Naive B cell (primary cell): ENCODE measurements around the gene FASN. TPM values are rescaled to one million over a fixed set of nuclear protein-coding genes. Genes with fewer than 3 reads are reported as not detected.

Source experiments
- ATAC-seq, 2 donors: fragments of 150-1000 bp; cut with Tn5 transposase; 2 replicates each; pipeline ENCODE4 v1.10.0; 2021; ENCODE audit warnings: low read depth in 2 of 2, mild to moderate bottlenecking in 2 of 2, moderate library complexity in 2 of 2
- DNase-seq: peaks from one replicate; pipeline ENCODE4 v3.0.0; 2022
- H3K27ac Mint-ChIP-seq, 6 donors: one replicate each; pipeline ENCODE4 v1.8.0; 2020 to 2022; ENCODE audit warnings: mild to moderate bottlenecking in 6 of 6, mixed read lengths in 6 of 6, moderate library complexity in 5 of 6, inconsistent platforms in 2 of 6
- H3K27me3 Mint-ChIP-seq, 3 donors: one replicate each; pipeline ENCODE4 v1.8.0; 2021 to 2022; ENCODE audit warnings: mixed read lengths in 3 of 3, mild to moderate bottlenecking in 1 of 3
- H3K36me3 Mint-ChIP-seq, 2 donors: one replicate each; pipeline ENCODE4 v1.8.0; 2020 to 2022; ENCODE audit warnings: mixed read lengths in 2 of 2, inconsistent platforms in 1 of 2, mild to moderate bottlenecking in 1 of 2
- H3K4me1 Mint-ChIP-seq, 3 donors: one replicate each; pipeline ENCODE4 v1.8.0; 2020 to 2022; ENCODE audit warnings: mixed read lengths in 3 of 3, inconsistent platforms in 1 of 3, mild to moderate bottlenecking in 1 of 3, moderate library complexity in 1 of 3
- H3K4me3 Mint-ChIP-seq, 8 donors: one replicate each; pipeline ENCODE4 v1.8.0; 2020 to 2022; ENCODE audit warnings: mild to moderate bottlenecking in 8 of 8, mixed read lengths in 8 of 8, moderate library complexity in 8 of 8, inconsistent platforms in 2 of 8
- H3K9me3 Mint-ChIP-seq, 7 donors: one replicate each; pipeline ENCODE4 v1.8.0; 2020 to 2022; ENCODE audit warnings: mixed read lengths in 7 of 7, mild to moderate bottlenecking in 5 of 7, inconsistent platforms in 2 of 7, moderate library complexity in 1 of 7
- polyA plus RNA-seq, 6 donors: library from polyadenylated mRNA; unstranded; fragments of 300-500 nt; fragmentation: Illumina TruSeq; gene quantifications; one replicate each; pipeline ENCODE4 v1.2.3, GENCODE V29; 2021; ENCODE audit warnings: low read depth in 6 of 6

FASN gene
- polyA plus RNA-seq, 6 donors from 2014 or later = 0.05 to 0.75 (median 0.50) TPM; not detected in 1

DNA sequence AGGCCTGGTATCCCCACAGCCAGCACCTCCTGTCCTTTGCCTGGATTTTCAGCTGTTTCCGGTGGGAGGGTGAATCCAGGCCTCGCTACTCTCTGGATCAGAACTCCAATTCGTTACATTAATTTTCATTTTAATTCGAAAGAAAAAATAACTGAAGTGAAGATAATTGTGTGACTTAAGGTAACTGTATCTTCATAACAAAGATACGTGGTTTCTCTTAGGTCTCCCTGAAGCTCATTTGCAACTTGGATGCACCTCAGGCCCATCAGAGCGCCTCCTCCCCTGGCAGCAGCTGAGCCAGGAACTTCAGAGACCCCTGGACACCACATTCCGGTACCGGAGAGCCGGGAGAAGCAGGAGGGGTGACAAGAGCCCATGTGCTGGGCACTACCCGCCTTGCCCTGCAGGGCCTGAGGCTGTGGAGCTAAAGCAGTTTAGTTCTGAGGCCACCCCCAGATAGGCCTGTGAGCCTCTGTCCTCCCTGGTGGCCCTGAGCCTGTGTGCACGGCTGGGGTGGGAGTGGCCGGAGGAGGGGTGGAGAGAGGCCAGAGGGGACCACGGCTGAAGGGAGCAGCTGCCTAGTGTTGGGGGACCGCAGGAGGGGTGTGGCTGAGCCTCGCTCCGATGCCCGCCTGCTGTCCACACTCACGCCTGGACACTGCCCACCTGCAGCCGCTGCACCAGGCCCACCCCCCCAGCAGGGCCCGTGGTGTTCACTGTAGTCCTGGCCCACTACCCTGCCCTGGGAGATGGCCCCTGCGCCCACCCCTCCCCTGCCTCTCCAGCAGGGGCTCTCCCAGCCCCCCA, 21.0 kb downstream of the FASN start:
- no peak overlapping the region for H3K4me3 Mint-ChIP-seq
- H3K36me3 Mint-ChIP-seq = no peaks in the 10 kb centered on the region
- DNase-seq = no peak
- no peaks in the 10 kb centered on the region for H3K27me3 Mint-ChIP-seq
- no peak for ATAC-seq
- H3K9me3 Mint-ChIP-seq = no peaks in the 10 kb centered on the region
- no peaks in the 10 kb centered on the region for H3K4me1 Mint-ChIP-seq
- no peak overlapping the region for H3K27ac Mint-ChIP-seq

DNA sequence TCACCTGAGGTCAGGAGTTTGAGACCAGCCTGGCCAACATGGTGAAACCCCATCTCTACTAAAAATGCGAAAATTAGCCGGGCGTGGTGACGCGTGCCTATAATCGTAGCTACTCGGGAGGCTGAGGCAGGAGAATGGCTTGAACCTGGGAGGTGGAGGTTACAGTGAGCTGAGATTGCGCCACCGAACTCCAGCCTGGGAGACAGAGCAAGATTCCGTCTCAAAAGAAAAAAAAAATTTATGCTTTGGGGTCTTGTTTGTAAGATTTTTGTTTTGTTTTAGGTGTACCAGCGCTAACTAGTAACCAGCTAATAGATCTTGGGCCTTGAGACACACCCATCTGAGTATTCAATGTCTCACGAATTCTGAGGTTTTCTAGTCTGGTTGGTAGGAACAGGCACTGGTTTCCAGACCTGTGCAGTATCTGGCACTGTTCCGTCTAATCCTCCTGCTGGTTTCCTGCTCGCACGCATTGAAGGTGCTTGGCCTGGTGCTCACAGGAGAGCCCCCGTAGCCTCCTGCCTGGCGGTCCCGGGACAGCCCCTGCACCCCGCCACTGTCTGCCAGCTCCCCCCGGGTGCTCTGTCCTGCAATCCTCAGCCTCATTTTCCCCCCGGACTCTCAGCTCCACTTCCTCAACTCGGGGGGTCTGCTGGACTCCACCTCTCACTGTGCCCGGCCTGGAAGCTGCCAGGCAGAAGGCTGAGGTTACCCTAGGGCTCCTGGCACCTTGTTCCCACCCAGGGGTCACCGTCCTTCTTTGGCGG, 21.8 kb downstream of the FASN start:
- Mint-ChIP-seq H3K9me3 (no peaks in the 10 kb centered on the region), H3K27ac (peak overlapping the region in 1 of 6 donors; percentile 68), H3K4me1 (no peaks in the 10 kb centered on the region), H3K4me3 (no peak overlapping the region), H3K36me3 (no peaks in the 10 kb centered on the region), H3K27me3 (no peaks in the 10 kb centered on the region)
- no peak for DNase-seq
- ATAC-seq = no peak

DNA sequence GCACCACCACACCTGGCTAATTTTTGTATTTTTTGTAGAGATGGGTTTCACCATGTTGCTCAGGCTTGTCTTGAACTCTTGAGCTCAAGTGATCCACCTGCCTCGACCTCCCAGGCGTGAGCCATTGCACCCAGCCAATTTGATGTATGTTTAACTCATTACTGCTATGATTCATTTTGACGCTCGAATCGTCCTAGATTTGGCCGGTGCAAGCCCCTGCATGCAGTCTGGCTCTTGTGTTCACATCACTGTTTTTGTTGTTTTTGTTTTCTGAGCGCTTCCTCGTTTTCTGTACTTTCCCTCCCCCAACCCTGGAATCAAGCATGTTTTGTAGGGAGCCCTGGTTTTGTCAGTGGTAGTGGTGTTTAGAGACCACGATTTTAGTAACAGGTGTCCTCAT, 24.6 kb downstream of the FASN start:
- H3K9me3 Mint-ChIP-seq = no peaks in the 10 kb centered on the region
- no peak overlapping the region for H3K4me3 Mint-ChIP-seq
- peak overlapping the region in 1 of 6 donors; percentile 64 for H3K27ac Mint-ChIP-seq
- no peak for ATAC-seq
- H3K36me3 Mint-ChIP-seq = no peaks in the 10 kb centered on the region
- H3K27me3 Mint-ChIP-seq = no peaks in the 10 kb centered on the region
- DNase-seq = no peak
- no peaks in the 10 kb centered on the region for H3K4me1 Mint-ChIP-seq

DNA sequence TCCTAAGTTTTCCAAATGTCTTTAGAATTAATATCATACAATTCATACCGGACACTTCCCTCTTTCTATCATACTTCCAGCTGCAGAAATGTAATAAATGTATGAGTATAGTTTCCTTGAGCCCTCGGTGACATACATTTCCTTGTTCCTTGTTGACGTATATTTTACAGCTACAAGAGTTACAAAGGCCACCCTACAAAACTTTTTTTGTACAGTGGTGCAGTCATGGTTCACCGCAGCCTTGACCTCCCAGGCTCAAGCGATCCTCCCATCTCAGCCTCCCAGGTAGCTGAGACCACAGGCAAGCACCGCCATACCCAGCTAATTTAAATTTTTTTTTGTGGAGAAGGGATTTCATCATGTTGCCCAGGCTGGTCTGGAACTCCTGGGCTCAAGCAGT, 25.2 kb downstream of the FASN start:
- Mint-ChIP-seq H3K27me3 (no peaks in the 10 kb centered on the region), H3K27ac (no peak overlapping the region), H3K4me1 (no peaks in the 10 kb centered on the region), H3K9me3 (no peaks in the 10 kb centered on the region), H3K4me3 (no peak overlapping the region), H3K36me3 (no peaks in the 10 kb centered on the region)
- no peak for DNase-seq
- ATAC-seq = no peak

DNA sequence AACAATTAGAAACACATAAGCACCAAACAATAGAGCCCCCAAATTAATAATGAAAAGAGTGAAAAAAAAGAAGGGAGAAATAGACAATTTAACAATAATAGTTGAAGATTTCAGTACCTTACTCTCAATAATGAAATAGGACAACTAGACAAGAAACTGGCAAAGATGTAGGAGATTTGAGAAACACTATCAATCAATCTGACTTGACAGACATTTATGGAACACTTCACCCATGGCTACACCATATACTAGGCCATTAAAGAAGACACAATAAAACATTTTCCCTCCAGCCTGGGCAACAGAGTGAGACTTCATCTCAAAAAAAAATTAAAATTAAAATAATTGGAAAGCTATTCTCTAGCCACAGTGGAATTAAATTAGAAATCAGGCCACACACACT, 27.4 kb downstream of the FASN start:
- Mint-ChIP-seq H3K27ac (peak overlapping the region in 1 of 6 donors; percentile 18), H3K4me3 (no peak overlapping the region), H3K27me3 (no peaks in the 10 kb centered on the region), H3K36me3 (no peaks in the 10 kb centered on the region), H3K9me3 (no peaks in the 10 kb centered on the region), H3K4me1 (peaks cover 0 to 8% (median 0%) of the 10 kb centered on the region in 3 donors)
- DNase-seq (no peak), ATAC-seq (no peak)

DNA sequence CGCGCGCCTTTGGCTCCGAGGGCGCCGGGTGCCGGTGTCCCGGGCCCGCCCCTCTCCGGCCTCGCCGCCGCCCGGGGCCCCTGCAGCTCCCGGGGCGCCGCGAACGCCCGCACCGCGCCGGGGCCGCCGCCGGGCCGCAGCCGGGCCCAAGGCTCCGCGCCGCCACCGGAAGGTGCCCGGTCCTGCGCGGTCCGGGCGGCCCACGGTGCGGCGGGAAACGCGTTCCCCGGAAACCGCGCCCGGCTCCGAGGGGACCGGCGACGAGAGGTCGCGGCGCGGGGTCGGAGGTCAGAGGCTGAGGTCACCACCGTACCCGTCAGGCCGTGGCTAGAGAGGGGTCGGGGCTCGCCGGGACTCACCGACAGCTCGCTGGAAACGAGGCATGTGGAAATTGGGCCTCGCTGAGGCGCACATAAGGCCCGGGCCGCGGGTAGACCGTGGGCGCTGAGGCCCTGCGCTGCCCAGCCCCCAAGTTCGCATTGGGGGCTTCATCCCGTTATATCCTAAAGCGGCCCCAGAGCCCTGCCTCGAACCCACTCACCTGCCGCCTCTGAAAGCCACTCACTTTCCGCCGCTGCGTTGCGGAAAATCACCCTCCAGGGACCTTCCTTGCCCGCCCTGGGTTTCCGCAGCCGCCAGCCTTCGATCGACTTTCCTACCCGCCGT, 32.3 kb downstream of the FASN start, which contains the start of gene DUS1L:
Gene DUS1L, minus strand, starts transcription at position 167 of the 666 bp plus-strand sequence. CDS start 745 bp downstream, outside the sequence.
- Mint-ChIP-seq H3K4me1 (peaks cover 0 to 8% (median 0%) of the 10 kb centered on the region in 3 donors), H3K9me3 (no peaks in the 10 kb centered on the region), H3K27me3 (no peaks in the 10 kb centered on the region), H3K36me3 (no peaks in the 10 kb centered on the region), H3K4me3 (peak within 1 kb of the TSS; percentile 78 to 92 (median 86)), H3K27ac (peak within 1 kb of the TSS; percentile 54 to 93 (median 90))
- ATAC-seq (peak; percentile 87 to 89), DNase-seq (peak; percentile 64)

DNA sequence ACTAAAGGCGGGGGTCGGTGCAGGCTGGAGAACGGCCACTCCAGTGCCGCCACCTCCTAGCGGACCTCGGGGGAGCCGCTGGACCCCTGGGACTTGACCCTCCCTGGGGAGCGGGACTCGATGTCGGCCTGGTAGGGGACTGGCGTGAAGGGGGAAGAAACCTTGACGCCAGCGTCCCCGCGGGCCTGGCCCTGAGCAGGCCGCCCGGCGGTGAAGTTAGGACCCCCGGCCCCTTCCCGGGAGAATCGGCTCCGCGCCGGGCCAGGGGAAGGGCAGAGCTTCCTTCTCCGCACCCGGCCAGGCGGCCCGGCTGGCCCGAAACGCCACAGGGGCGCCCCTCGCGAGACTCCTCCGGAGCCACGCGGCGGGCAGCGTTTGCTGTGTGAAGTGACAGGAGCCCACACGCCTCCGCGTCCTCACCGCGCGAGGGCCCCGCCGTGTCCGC, 32.8 kb downstream of the FASN start:
- no peak for DNase-seq
- Mint-ChIP-seq H3K4me1 (peaks cover 0 to 8% (median 0%) of the 10 kb centered on the region in 3 donors), H3K27ac (peak overlapping the region in 2 of 6 donors; percentile 38 to 39)

DNA sequence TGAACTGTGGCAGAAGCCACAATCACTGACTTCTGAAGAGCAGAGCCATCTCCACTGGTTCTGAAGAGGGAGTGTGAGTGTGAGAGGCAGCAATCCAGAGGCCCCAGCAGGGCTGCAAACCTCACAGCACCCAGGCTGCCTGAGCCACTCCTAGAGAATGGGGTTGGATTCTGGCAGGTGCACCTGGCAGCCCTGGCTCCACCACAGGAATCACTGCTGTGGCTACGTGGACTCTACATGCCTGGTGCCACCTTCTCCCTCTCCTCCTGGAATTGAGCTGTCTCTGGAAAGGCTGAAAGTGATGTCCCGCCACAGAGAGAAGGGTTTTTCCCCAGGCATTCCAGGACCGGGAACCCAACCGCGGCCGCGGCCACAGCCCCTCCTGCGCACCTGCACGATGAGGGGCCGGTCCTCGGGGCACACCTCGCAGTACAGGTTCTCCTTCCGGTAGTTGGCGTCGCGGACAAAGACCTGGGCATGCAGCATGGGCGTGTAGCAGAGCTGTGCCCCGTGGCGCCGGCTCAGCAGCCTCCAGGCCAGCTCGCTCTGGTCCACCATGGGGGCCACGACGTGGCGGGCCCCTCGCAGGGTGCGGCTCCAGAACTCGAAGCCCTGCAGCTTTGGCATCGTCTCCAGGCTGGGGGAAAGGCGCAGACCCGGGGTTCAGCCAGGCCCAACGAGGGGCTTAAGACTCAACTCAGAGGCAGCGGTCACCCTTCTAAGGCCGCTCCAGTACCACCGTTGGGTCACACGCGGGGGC, 33.4 kb downstream of the FASN start:
- H3K36me3 Mint-ChIP-seq = no peaks in the 10 kb centered on the region
- DNase-seq = no peak
- H3K4me3 Mint-ChIP-seq = peak overlapping the region; percentile 67 to 88 (median 78)
- no peak for ATAC-seq
- H3K27ac Mint-ChIP-seq = peak overlapping the region in 2 of 6 donors; percentile 39 to 89
- peaks cover 0 to 8% (median 0%) of the 10 kb centered on the region in 3 donors for H3K4me1 Mint-ChIP-seq
- no peaks in the 10 kb centered on the region for H3K27me3 Mint-ChIP-seq
- H3K9me3 Mint-ChIP-seq = no peaks in the 10 kb centered on the region

More for the DNA sequence above, 32.8 kb downstream of the FASN start:
- peak; percentile 63 to 71 for ATAC-seq
- no peaks in the 10 kb centered on the region for H3K9me3 Mint-ChIP-seq
- H3K27me3 Mint-ChIP-seq = no peaks in the 10 kb centered on the region
- peak overlapping the region; percentile 67 to 88 (median 78) for H3K4me3 Mint-ChIP-seq
- no peaks in the 10 kb centered on the region for H3K36me3 Mint-ChIP-seq

DNA sequence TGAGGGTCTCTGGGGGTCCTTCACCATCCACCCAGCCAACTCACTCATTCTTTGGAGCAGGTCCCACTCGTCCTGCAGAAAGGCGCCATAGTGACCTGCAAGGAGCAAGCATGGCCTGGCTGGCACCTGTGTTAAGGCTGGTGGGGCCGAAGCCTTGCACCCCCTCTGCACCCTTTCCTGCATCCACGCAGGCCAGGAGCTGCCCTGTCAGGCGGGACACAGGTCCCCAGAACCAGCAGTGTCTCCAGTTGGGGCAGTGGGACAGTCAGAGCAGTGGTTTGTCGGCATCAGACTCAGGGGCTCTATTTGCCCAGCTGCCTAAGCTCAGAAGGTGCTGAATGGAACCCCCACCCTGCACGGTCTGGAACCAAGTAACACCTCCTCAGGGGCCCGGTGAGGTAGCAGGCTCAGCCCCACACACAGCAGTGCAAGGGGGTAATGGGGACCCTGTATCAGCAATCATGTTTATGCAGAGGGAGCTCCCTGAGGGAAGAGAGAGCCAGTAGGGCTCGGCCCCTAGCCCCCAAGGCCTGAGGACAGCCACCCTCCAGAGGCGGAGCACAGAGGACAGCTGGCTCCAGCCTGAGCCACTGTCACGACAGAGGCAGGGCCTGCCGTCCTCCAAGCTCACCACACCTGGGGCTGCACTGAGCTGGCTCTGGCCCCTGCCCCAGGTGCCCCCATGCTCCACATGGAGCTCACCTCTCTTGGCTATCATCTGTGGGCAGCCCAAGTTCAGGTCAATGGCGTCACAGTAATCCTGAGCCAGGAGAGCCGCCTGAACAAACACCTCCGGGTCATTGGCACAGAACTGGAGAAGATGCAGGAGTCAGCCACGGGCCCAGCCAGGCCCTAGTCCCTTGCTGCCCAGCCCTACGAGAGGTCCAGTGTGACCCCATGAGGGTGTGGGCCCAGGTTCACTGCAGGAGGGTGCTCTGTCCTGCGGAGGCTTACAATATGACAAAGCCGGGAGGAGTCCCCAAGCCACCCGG, 34.3 kb downstream of the FASN start:
- no peaks in the 10 kb centered on the region for H3K36me3 Mint-ChIP-seq
- H3K4me1 Mint-ChIP-seq = peaks cover 0 to 8% (median 0%) of the 10 kb centered on the region in 3 donors
- H3K27me3 Mint-ChIP-seq = no peaks in the 10 kb centered on the region
- no peak for ATAC-seq
- peak overlapping the region in 3 of 6 donors; percentile 36 to 76 (median 39) for H3K27ac Mint-ChIP-seq
- no peaks in the 10 kb centered on the region for H3K9me3 Mint-ChIP-seq
- H3K4me3 Mint-ChIP-seq = peak overlapping the region; percentile 67 to 88 (median 78)
- no peak for DNase-seq

DNA sequence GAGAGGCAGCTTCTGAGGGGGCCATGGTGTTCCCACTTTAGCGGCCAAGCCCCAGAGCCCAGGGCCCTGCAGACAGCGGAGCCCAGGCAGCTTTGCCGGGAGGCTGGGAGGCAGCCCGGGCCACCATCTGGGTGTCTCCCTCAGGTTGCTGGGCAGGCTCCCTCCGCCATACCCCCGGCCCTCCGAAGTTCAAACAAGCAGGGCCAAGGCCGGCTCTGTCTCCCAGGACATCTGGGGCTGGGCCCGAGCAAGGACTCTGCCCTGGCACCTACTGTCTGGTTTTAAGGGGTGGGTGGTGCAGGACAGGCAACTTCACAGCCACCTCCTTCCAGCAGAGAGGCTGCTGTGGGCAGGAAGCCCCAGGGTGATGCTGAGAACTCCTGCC, 35.1 kb downstream of the FASN start:
- Mint-ChIP-seq H3K27me3 (no peaks in the 10 kb centered on the region), H3K4me1 (peaks cover 0 to 8% (median 0%) of the 10 kb centered on the region in 3 donors), H3K36me3 (no peaks in the 10 kb centered on the region), H3K9me3 (no peaks in the 10 kb centered on the region), H3K4me3 (peak overlapping the region in 1 of 8 donors; percentile 27), H3K27ac (no peak overlapping the region)
- no peak for ATAC-seq
- no peak for DNase-seq

DNA sequence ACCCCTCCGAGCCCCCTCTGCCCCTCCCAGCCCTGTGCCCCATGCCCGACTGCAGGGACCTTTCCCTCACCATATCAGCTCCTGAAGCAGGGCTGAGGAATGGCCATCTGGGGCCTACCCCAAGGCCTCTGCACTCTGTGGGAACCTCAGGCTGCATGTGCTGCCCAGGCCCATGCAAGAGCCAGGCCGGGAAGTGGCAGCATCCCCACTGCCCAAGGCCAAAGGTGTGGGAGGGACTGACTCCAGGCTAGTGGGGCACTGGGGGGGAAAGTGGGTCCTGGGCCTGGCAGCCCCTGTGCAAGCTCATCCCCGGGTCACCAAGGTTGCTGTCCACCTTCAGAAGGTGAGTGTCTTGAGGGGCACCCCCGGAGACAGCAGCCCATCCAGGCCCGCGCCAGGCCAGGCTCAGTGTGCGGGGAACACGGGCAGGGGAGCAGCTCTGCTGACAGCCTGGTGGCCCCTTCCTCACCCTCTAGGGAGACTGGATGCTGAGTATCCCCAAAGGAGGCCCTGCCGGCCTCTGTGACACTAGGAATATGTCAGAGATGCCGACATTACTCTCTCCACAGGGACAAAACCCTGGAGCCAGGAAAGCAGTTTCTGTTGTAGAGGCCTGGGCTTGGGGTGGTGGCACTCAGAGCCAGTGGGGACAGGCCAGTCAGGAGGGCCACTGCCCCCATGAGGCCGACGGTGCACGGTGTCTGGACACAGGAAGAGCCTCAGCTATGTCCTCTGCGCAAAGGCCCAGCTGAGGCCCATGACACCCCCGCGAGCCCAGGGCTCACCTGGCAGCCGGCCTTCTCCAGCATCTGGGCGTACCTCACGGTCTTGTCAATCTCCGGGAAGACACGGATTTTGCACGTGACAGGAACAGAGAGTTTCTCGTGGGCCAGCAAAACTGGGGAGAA, 35.7 kb downstream of the FASN start:
- Mint-ChIP-seq H3K4me1 (peaks cover 0 to 7% (median 0%) of the 10 kb centered on the region in 3 donors), H3K36me3 (no peaks in the 10 kb centered on the region), H3K27me3 (no peaks in the 10 kb centered on the region), H3K27ac (peak overlapping the region in 1 of 6 donors; percentile 75), H3K4me3 (peak overlapping the region in 2 of 8 donors; percentile 27 to 30), H3K9me3 (no peaks in the 10 kb centered on the region)
- ATAC-seq = no peak
- no peak for DNase-seq
